Fibroblast of lung (primary cell): ENCODE data around the gene DLK2.

Experiments
- CTCF ChIP-seq, 2 donors: IDR thresholded peaks in 1 of 2; conservative IDR thresholded peaks in 1 of 2; 1 replicate in 1 of 2; 2 replicates in 1 of 2; pipeline ENCODE4 v1.5.1; 2011 to 2012; ENCODE audit warnings: low read length in 2 of 2, control low read depth in 1 of 2, inconsistent platforms in 1 of 2, low read depth in 1 of 2, mild to moderate bottlenecking in 1 of 2
- EZH2 ChIP-seq: IDR thresholded peaks from 2 replicates; pipeline ENCODE4 v1.5.1; 2012; ENCODE audit warnings: low read length, control low read depth, mild to moderate bottlenecking; ENCODE audit errors: missing control alignments

GRCh38 chr6:43502666-43503065, 47.3 kb upstream of the DLK2 start:
- no peak for TF ChIP-seq CTCF (conservative IDR thresholded peaks at IDR 0.05 in 1 of 2, IDR thresholded peaks at IDR 0.05 in 1 of 2; ENCODE audit: low read depth in 1 of 2, low read length in 2 of 2)
- TF ChIP-seq EZH2: no peak
